ENCODE results near the gene CALHM3.
"Not testable (repeated sequence)": the region's sequence is repeated elsewhere in the genome, so short reads cannot be mapped to it uniquely, and the experiment has no call there.

Gene CALHM3

DNA sequence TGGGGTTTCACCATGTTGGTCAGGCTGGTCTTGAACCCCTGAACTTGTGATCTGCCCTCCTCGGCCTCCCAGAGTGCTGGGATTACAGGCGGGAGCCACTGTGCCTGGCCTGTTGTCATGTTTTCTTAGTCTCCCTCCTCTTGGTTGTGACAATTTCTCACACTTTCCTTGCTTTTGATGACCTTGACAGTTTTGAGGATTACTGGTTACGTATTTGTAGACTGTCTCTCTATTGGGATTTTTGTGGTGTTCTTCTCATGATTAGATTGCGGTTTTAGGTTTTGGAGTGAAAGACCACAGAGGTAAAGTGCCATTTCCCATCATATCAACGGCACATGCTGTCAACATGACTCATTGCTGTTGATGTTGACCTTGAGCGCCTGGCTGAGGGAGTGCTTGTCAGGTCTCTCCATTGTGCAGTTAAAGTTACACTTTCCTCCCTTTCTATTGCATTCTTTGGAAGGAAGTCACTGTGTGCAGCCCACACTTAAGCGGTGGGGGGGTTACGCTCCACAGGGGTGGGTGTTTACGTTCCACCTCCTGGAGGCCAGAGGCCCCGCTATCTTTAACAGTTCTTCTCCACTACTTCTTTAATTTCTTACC is 25.2 kb upstream of the CALHM3 start:
- peak; percentile 98 for DNase-seq
- in situ Hi-C loops (cut with HindIII; ENCODE audit: low pct_ligation_motif_present, low pct_unique_long_range_greater_than_20kb, low sequenced_read_pairs), result no loop called here

- DNase-seq; in situ Hi-C loops (cut with HindIII; ENCODE audit: low pct_ligation_motif_present, low pct_unique_long_range_greater_than_20kb, low sequenced_read_pairs): not testable (repeated sequence)
These were observed 24.7 kb upstream of the CALHM3 start for GRCh38 chr10:103503777-103504176.

DNA sequence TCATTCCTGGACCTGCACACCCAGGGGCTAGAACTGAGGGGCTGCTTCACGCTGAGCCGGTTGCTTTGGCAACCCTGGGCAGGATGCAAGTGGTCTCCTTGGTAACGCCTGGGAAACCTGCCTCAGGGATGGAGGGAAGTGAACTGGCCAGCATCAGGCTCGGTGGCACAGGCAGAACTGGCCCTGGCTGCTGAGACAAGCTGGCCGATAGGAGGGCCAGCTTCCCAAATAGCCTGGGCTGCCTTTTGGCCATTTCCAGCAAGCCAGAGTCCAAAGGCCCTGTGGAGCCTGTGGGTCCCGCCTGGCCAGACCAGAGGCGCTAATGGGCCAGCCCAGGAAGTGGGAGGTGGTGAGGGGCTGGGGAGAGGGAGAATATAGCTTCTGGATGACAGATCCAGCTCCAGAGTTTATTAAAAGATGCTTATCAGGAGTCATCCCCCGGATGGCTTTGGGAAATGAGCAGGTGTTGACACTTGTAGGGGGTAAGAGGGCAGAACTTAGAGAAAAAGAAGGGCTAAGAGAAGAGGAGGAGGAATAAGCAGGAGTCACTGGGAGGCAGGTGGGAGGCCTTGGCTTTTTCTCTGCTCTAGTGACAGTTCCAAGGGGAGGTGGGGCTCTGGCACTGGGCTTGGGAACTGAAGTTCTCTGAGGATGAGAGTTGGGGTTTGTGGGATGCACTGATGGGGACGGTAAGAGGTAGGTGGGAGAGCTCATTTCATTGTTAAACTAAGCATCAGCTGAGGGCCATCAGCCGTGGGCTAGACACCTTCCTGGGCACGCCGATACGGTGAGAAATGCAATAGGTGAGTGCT is 24.0 kb upstream of the CALHM3 start:
- in situ Hi-C loops (cut with HindIII; ENCODE audit: low pct_ligation_motif_present, low pct_unique_long_range_greater_than_20kb, low sequenced_read_pairs), result no loop called here

DNA sequence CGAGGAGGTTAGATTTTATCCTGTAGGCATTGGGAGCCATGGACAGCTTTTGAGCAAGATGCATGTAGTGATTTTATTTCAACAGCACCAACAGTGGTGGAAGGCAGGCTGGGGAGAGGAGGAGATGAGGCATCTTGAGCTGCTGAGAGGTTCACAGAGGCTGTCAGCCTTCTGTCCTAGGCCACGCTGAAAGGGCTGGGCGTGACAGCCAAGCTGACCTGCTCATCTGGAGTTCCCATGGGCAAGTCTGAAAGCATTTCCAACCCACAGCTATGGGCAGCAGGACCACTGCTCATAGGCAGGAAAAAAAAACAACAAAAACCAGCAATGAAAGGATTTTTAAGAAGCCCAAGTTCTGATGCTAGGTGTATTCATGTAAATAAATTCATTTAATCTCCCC is 22.1 kb upstream of the CALHM3 start:
- in situ Hi-C loops (cut with HindIII; ENCODE audit: low pct_ligation_motif_present, low pct_unique_long_range_greater_than_20kb, low sequenced_read_pairs), result no loop called here
- no peak for DNase-seq

More for the DNA sequence above, 24.0 kb upstream of the CALHM3 start:
- no peak for DNase-seq

DNA sequence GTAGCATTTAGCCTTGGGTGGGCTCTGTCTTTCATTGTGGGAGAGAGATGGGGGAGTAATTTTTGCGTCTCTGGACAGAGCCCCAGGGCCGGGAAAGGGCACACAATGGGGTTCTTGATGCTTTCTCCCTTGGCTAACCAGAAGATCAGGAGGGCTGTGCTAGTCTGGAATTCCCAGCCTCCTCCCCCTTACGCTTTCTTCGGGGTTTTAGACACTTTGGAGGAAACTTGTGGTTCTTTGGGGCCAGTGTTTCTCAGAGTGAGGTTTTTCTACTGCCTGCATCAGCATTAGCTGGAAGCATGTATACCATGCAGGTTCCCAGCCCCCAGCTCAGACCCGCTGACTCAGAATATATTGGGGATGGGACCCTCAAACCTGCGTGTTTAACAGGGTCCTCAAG is 21.4 kb upstream of the CALHM3 start:
- DNase-seq, result no peak
- in situ Hi-C loops (cut with HindIII; ENCODE audit: low pct_ligation_motif_present, low pct_unique_long_range_greater_than_20kb, low sequenced_read_pairs), result no loop called here

DNA sequence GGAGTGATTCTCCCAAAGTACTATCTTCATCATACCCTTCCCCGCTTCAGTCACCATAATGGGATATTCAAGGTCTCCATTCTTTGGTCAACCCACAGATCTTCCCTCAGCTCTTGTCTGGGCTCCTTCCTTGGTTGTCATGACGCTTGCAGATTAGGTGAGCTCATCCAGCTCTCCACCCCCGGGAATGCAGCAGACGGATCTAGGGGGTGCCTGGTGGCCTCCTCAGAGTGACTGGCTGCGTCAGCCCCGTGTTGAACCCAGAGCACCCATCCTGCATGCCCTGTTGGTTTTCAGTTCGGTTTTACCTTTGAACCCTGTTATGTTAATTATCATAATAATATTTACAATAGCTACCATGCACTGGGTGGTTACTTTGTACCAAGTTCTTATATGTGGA is 20.8 kb upstream of the CALHM3 start:
- in situ Hi-C loops (cut with HindIII; ENCODE audit: low pct_ligation_motif_present, low pct_unique_long_range_greater_than_20kb, low sequenced_read_pairs), result no loop called here
- no peak for DNase-seq

DNA sequence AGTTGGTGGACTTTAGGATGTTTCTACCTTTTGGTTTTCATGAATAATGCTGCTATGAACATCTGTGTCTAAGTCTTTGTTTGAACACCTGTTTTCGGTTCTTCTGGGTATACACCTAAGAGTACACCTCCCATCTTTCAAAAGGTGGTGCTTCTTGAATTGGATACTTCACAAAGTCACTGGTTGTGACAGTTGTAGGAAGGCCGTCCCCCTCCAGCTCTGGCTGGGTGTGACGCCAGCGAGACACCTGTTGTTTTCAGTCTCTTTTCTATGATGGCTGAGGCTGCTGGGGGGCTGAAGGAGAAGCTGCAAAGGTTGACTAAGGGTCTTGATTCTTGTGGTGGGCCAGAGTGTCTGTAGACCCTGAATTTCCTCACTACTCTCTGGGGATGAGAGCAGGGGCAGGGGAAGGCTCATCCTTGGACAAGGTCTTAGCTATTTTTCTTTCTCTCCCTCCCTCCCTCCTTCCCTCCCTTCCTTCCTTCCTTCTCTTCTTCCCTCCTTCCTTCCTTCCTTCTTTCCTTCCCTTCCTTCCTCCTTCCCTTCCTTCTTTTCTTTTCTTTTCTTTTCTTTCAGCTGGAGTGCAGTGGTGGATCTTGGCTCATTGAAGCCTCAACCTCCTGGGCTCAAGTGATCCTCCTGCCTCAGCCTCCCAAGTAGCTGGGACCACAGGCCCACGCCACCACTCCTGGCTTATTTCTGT is 20.0 kb upstream of the CALHM3 start:
- in situ Hi-C loops (cut with HindIII; ENCODE audit: low pct_ligation_motif_present, low pct_unique_long_range_greater_than_20kb, low sequenced_read_pairs), result no loop called here
- no peak for DNase-seq

- DNase-seq, result no peak
- in situ Hi-C loops (cut with HindIII; ENCODE audit: low pct_ligation_motif_present, low pct_unique_long_range_greater_than_20kb, low sequenced_read_pairs), result no loop called here
These were observed 18.3 kb upstream of the CALHM3 start for GRCh38 chr10:103497161-103497915.

DNA sequence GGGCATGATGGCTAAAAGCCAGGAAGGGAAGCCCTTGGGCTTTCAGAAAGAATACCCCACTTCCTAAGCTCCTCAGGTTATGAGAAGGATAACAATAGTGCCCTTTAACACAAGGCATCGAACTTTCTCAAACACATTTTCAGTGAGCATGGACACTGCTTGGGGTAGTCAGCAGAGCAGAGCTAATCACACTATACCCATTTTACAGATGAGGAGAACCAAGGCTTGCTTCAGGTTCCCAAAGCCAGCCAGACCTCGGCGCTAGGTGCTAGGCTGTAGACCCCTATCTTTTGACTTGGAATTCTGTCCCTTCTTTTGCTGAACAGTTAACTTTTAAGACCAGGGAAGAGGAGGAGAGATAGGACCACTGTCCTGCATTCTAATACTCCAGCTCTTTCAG is 16.3 kb upstream of the CALHM3 start:
- in situ Hi-C loops (cut with HindIII; ENCODE audit: low pct_ligation_motif_present, low pct_unique_long_range_greater_than_20kb, low sequenced_read_pairs), result no loop called here

DNA sequence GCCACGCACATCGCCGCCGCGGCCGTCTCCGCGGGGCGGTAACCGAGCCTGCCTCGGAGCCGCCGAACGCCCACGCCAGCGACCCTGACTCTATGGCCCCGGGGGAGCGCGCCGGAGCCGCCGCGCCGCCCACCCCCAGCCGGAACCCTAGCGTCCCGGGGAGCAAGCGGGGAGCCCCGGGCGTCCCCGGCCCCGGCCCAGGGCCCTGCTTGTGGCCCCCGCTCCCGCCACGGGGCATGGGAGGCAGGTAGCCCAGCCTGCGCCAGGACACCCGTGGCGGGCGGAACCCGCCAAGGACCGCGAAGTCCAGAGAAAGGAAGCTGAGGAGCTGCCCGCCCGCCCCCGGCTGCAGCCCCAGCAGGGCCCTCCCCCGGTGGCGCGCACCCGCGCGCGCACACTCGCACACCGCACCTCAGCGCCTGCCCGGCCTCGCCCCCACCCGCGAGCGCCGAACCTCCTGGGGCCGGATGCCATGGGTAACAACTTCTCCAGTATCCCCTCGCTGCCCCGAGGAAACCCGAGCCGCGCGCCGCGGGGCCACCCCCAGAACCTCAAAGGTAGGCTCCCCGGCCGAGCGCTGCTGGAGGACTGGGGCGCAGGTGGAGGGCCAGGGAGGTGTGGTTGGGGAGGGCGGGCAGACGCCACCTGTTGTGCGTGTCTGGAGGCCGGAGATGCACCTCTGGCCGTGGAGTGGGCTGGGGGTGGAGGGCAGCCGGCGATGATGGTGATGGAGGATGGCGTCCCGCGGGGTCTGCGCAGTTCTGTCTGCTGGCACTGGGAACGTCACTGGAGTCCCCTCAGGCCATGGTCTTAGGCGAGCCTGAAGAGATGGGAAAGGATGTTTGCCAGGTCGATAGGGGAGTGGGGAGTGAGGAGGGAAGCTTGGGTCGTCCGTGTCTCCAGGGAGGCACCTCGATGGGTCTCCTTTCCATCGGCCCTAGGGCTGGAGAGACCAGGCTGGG is 15.2 kb upstream of the CALHM3 start:
- no peak for DNase-seq
- in situ Hi-C loops (cut with HindIII; ENCODE audit: low pct_ligation_motif_present, low pct_unique_long_range_greater_than_20kb, low sequenced_read_pairs), result no loop called here

More for the DNA sequence above, 16.3 kb upstream of the CALHM3 start:
- no peak for DNase-seq

GRCh38 chr10:103493362-103493915 is 14.4 kb upstream of the CALHM3 start, which contains the start of gene NEURL1:
Gene NEURL1, plus strand, starts transcription at chr10:103493705. Its CDS starts 683 bp downstream, at chr10:103494388.
- DNase-seq, result no peak
- in situ Hi-C loops (cut with HindIII; ENCODE audit: low pct_ligation_motif_present, low pct_unique_long_range_greater_than_20kb, low sequenced_read_pairs), result no loop called here

- in situ Hi-C loops (cut with HindIII; ENCODE audit: low pct_ligation_motif_present, low pct_unique_long_range_greater_than_20kb, low sequenced_read_pairs), result no loop called here
- DNase-seq, result no peak
These were observed 13.7 kb upstream of the CALHM3 start for GRCh38 chr10:103492655-103493261.

- peak; percentile 85 for DNase-seq
- in situ Hi-C loops (cut with HindIII; ENCODE audit: low pct_ligation_motif_present, low pct_unique_long_range_greater_than_20kb, low sequenced_read_pairs), result no loop called here
These were observed 12.8 kb upstream of the CALHM3 start for GRCh38 chr10:103491729-103492364.

GRCh38 chr10:103490986-103491314 is 11.9 kb upstream of the CALHM3 start:
- in situ Hi-C loops (cut with HindIII; ENCODE audit: low pct_ligation_motif_present, low pct_unique_long_range_greater_than_20kb, low sequenced_read_pairs), result no loop called here
- DNase-seq, result no peak

DNA sequence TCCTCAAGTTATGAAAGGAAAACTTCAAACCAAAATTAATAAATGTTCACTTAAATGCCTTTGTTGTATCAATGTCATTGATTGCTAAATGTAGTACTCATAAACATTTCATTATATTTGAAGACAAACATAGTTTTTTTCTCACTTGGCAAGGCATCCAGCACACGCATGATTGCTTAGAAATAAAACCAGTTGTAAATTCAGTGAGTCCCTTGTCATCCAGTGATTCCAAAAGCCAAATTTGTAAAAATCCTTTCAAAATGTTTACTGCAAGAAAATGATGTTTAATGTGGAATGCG is 8.3 kb upstream of the CALHM3 start:
- in situ Hi-C loops (cut with HindIII; ENCODE audit: low pct_ligation_motif_present, low pct_unique_long_range_greater_than_20kb, low sequenced_read_pairs), result no loop called here
- DNase-seq, result no peak

GRCh38 chr10:103486635-103487409 is 7.8 kb upstream of the CALHM3 start:
- in situ Hi-C loops (cut with HindIII; ENCODE audit: low pct_ligation_motif_present, low pct_unique_long_range_greater_than_20kb, low sequenced_read_pairs); DNase-seq: not testable (repeated sequence)
